ENCODE measurements around the gene TRMT13. TPM values are rescaled to one million over a fixed set of nuclear protein-coding genes. Genes with fewer than 3 reads are reported as not detected.

The TRMT13 gene
- total RNA-seq, 1 donor from 2014 or later = 7.4 TPM

GRCh38 chr1:100151679-100152078, 18.7 kb downstream of the TRMT13 start:
- Mint-ChIP-seq H3K36me3 (ENCODE audit: low read depth) (peaks cover 10% of the 10 kb centered on the region), H3K4me3 (ENCODE audit: unreplicated experiment) (no peak overlapping the region), H3K9me3 (ENCODE audit: low read depth) (no peaks in the 10 kb centered on the region), H3K4me1 (ENCODE audit: low read depth) (no peaks in the 10 kb centered on the region), H3K27me3 (ENCODE audit: low read depth) (no peaks in the 10 kb centered on the region), H3K27ac (ENCODE audit: unreplicated experiment) (no peak overlapping the region)
- no peak for TF ChIP-seq CTCF (IDR thresholded peaks at IDR 0.05)
- no peak for DNase-seq (ENCODE audit: low spot score)

GRCh38 chr1:100152271-100152670, 19.3 kb downstream of the TRMT13 start:
- Mint-ChIP-seq H3K9me3 (ENCODE audit: low read depth) (no peaks in the 10 kb centered on the region), H3K4me1 (ENCODE audit: low read depth) (no peaks in the 10 kb centered on the region), H3K27ac (ENCODE audit: unreplicated experiment) (no peak overlapping the region), H3K36me3 (ENCODE audit: low read depth) (peaks cover 9% of the 10 kb centered on the region), H3K27me3 (ENCODE audit: low read depth) (no peaks in the 10 kb centered on the region), H3K4me3 (ENCODE audit: unreplicated experiment) (no peak overlapping the region)
- no peak for TF ChIP-seq CTCF (IDR thresholded peaks at IDR 0.05)
- DNase-seq (ENCODE audit: low spot score) = no peak

- Mint-ChIP-seq H3K9me3 (ENCODE audit: low read depth) (no peaks in the 10 kb centered on the region), H3K27ac (ENCODE audit: unreplicated experiment) (no peak overlapping the region), H3K4me3 (ENCODE audit: unreplicated experiment) (no peak overlapping the region), H3K4me1 (ENCODE audit: low read depth) (peaks cover 8% of the 10 kb centered on the region), H3K36me3 (ENCODE audit: low read depth) (peaks cover 1% of the 10 kb centered on the region), H3K27me3 (ENCODE audit: low read depth) (no peaks in the 10 kb centered on the region)
- no peak for TF ChIP-seq CTCF (IDR thresholded peaks at IDR 0.05)
- DNase-seq (ENCODE audit: low spot score) = no peak
These were observed 29.9 kb downstream of the TRMT13 start for GRCh38 chr1:100162881-100163280.

GRCh38 chr1:100164216-100164615, 31.3 kb downstream of the TRMT13 start:
- Mint-ChIP-seq H3K27me3 (ENCODE audit: low read depth) (no peaks in the 10 kb centered on the region), H3K9me3 (ENCODE audit: low read depth) (no peaks in the 10 kb centered on the region), H3K36me3 (ENCODE audit: low read depth) (peaks cover 1% of the 10 kb centered on the region), H3K4me1 (ENCODE audit: low read depth) (peaks cover 8% of the 10 kb centered on the region), H3K4me3 (ENCODE audit: unreplicated experiment) (no peak overlapping the region), H3K27ac (ENCODE audit: unreplicated experiment) (peak overlapping the region; percentile 9)
- no peak for DNase-seq (ENCODE audit: low spot score)
- no peak for TF ChIP-seq CTCF (IDR thresholded peaks at IDR 0.05)

- peak overlapping the region; percentile 49 for H3K27ac Mint-ChIP-seq (ENCODE audit: unreplicated experiment)
These were observed 31.7 kb downstream of the TRMT13 start for GRCh38 chr1:100164702-100165101.

More at GRCh38 chr1:100164702-100165101, 31.7 kb downstream of the TRMT13 start:
- no peak for DNase-seq (ENCODE audit: low spot score)
- no peak for TF ChIP-seq CTCF (IDR thresholded peaks at IDR 0.05)
- Mint-ChIP-seq H3K9me3 (ENCODE audit: low read depth) (no peaks in the 10 kb centered on the region), H3K36me3 (ENCODE audit: low read depth) (peaks cover 1% of the 10 kb centered on the region), H3K27me3 (ENCODE audit: low read depth) (no peaks in the 10 kb centered on the region), H3K4me3 (ENCODE audit: unreplicated experiment) (no peak overlapping the region), H3K4me1 (ENCODE audit: low read depth) (peaks cover 8% of the 10 kb centered on the region)
